Stimulated activated CD4-positive, alpha-beta T cell treated with anti-CD3 and anti-CD28 coated beads, Interleukin-4, amount 100 ng/mL, for 4 hours (primary cell): ENCODE data around the gene RAPGEF1.
"Not testable (repeated sequence)": the region's sequence is repeated elsewhere in the genome, so short reads cannot be mapped to it uniquely, and the experiment has no call there.

Source experiments
- DNase-seq, 2 experiments: peaks; one replicate each; pipeline ENCODE4 v3.0.0-alpha.2; 2020

RAPGEF1 gene, protein sequence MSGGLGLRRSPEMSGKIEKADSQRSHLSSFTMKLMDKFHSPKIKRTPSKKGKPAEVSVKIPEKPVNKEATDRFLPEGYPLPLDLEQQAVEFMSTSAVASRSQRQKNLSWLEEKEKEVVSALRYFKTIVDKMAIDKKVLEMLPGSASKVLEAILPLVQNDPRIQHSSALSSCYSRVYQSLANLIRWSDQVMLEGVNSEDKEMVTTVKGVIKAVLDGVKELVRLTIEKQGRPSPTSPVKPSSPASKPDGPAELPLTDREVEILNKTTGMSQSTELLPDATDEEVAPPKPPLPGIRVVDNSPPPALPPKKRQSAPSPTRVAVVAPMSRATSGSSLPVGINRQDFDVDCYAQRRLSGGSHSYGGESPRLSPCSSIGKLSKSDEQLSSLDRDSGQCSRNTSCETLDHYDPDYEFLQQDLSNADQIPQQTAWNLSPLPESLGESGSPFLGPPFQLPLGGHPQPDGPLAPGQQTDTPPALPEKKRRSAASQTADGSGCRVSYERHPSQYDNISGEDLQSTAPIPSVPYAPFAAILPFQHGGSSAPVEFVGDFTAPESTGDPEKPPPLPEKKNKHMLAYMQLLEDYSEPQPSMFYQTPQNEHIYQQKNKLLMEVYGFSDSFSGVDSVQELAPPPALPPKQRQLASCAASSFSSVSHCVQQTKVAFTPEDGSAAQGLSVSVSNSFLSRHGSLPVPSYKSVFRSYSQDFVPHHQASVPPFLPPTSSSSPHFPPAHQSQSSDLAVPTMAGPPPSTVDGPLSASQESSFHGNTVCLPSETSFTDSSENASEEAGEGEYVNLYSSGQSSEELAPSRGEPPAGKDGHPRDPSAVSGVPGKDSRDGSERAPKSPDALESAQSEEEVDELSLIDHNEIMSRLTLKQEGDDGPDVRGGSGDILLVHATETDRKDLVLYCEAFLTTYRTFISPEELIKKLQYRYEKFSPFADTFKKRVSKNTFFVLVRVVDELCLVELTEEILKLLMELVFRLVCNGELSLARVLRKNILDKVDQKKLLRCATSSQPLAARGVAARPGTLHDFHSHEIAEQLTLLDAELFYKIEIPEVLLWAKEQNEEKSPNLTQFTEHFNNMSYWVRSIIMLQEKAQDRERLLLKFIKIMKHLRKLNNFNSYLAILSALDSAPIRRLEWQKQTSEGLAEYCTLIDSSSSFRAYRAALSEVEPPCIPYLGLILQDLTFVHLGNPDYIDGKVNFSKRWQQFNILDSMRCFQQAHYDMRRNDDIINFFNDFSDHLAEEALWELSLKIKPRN (N-terminal part only)

GRCh38 chr9:131739959-131740648, at the start of gene RAPGEF1:
Gene RAPGEF1 (minus strand): TSS chr9:131740076. CDS start chr9:131739830, 246 bp downstream.
- DNase-seq = peak; percentile 69 to 91

- DNase-seq = no peak
Observed at GRCh38 chr9:131788851-131789250, 49.0 kb upstream of the RAPGEF1 start.

- DNase-seq = no peak
Observed at GRCh38 chr9:131787838-131788237, 48.0 kb upstream of the RAPGEF1 start.

DNA sequence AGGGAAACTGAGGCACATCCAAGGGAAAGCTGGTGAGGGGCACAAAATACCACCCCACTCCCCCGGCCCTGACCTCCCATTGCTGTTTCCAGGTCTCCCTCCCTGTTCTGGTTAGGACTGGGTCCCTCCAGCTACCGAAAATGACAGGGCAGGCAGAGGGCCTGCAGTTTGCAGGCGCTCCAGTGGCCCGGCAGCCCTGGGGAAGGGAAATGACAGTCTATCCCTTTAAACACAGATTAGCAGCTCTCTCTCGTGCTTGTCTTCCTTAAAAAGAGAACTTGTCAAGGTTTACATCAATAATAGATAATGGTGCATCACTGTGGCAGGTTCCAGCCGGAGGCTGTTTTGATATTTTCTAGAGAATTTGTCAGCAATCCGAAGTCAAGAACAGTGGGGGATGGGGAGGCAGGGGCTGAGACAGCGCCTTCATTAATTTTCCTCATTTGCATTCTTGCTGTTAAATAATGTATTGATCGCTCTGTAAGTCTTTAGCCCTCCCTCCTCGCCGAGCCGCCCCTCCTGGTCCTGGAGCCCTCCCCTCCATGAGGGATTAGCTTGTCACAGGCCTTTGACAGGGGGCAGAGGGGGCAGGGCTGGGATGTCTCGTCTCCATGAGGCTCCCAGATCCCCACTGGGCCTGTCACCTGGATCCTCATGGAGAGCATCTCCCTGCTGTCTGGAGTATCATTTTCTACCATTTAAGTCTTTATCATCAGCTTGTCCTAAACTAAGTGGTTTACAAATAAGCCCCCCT, 45.0 kb upstream of the RAPGEF1 start:
- DNase-seq = no peak

- no peak for DNase-seq
Observed at GRCh38 chr9:131781069-131781468, 41.2 kb upstream of the RAPGEF1 start.

DNA sequence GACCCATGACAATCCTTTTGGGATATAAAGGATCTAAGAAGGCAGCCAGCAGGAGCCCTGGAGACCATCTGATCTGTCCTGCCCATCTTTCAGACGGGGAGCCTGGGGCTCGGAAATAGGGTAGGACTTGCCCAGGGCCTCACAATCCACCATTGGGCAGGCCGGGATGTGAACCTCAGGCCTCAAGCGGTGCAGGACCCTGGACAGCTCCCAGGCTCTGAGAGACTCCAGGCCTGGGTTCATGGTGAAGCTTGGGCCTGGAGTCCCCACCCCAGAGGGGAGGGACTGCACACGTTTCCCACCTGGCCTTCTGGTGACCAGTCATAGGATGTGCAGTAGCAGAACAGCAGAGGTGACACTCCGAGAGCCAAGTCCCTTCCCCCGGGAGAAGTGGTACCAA, 36.6 kb upstream of the RAPGEF1 start:
- peak in 1 of 2 experiments; percentile 7 for DNase-seq

GRCh38 chr9:131776036-131776435, 36.2 kb upstream of the RAPGEF1 start:
- no peak for DNase-seq

DNA sequence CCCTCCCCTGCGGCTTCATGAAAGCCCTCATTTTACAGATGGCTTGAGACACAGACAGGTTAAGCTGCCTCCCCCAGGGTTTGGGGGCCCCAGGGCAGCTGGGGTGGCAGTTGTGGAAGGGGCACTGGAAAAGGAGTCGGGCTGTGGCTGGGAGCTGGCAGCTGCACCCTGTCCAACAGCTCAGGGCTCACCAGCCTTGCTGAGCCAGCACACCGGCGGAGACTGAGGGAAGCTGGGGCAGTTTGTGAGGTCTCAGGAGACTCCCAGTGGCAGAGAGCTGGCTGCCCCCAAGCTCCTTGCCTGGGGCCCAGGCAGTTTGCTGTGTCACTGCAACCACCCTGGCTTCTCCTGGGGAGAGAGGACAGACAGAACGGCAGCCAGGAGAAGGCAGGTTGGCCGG, 34.8 kb upstream of the RAPGEF1 start:
- no peak for DNase-seq

GRCh38 chr9:131773911-131774379, 34.1 kb upstream of the RAPGEF1 start:
- no peak for DNase-seq

- no peak for DNase-seq
Observed at GRCh38 chr9:131772940-131773339, 33.1 kb upstream of the RAPGEF1 start.

- no peak for DNase-seq
Observed at GRCh38 chr9:131771646-131772045, 31.8 kb upstream of the RAPGEF1 start.

GRCh38 chr9:131769361-131769760, 29.5 kb upstream of the RAPGEF1 start:
- DNase-seq = no peak

GRCh38 chr9:131764568-131764967, 24.7 kb upstream of the RAPGEF1 start:
- no peak for DNase-seq

DNA sequence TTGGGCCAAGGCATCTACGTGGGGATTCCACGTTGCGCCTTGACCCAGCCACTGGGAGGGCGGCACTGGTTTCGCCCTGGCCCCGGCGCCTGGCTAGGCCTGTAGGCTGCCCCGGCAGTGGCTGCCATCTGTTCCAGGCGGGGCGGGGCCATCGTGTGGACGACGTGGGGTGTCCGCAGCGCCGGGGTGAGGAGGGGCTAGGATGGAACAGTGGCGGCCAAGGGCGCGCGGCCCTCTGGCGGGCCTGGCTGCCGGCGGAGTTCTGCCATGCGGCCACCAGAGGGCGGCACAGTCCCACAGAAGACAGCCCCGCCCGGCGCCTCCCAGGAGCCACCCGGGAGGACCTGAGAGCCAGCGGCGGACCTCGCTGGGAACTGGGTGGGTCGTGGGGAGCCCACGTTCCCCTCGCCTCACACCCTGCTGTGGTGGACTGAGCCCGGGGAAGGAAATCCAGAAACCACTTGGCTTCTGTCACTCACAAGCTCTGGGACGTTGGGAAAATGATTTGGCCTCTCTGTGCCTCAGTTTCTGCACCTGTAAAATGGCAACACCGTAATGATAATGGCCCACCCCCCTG, 22.6 kb upstream of the RAPGEF1 start:
- DNase-seq = peak; percentile 58 to 80

DNA sequence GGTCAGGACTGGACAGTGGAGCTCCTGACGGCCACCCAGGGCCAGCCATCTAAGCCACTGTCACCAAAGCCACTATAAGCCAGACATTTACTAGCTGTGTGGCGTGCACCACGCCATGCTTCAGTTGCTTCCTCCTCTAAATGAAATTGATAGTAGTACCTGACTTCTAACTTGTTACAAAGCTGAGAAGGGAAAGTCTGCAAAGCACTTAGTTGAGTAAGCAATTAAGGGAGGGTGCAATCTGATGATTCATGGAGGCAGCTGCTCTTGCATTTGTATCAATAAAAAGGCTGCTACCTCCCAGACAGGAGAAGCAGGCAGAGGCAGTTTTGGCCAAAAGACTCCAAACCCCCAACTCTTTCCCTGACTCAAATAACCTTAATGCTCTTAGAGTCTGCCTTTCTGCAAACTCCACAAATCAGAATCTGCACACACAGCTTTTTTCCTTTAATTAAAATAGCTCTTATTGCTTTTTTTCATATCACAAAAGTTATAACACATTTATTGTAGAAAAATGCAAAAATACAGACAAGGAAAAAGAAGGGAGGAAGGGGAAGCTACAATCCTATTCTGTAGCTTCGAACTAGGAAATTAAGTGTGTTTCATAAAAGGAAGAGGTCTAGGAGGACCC, 19.3 kb upstream of the RAPGEF1 start:
- DNase-seq = no peak

- DNase-seq = no peak
Observed at GRCh38 chr9:131757549-131757948, 17.7 kb upstream of the RAPGEF1 start.

GRCh38 chr9:131755541-131756198, 15.8 kb upstream of the RAPGEF1 start:
- peak; percentile 80 to 86 for DNase-seq

GRCh38 chr9:131754846-131755245, 15.0 kb upstream of the RAPGEF1 start:
- DNase-seq = no peak

GRCh38 chr9:131753751-131754150, 13.9 kb upstream of the RAPGEF1 start:
- DNase-seq = not testable (repeated sequence)
